Measurements from ENCODE around the gene SLC36A1. TPM values are rescaled to one million over a fixed set of nuclear protein-coding genes. Genes with fewer than 3 reads are reported as not detected.

Gene SLC36A1
- total and polyA plus RNA-seq, 4 experiments from 2014 or later: 0.80 to 7.8 (median 3.7) TPM

DNA sequence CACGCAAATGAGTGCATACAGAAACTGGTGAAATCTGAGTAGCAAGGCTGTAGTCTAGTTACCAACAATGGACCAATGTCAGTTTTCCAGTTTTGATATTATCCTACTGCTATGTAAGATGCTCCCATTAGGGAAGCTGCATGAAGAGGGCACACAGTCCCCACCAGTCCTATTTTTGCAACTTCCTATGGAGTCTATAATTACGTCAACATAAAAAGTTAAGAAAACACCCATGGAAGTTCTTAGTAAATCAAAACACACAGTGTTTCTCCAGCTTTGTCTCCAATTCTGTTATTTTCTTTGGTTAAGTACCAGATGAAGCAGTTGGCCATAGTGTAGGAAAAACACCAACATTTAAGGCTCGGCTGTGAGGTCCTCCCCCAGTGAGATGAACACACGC is 85.0 kb downstream of the SLC36A1 start:
- H3K9me3 Mint-ChIP-seq: no peaks in the 10 kb centered on the region
- intact Hi-C loops (cut with micrococcal nuclease): no loop called here
- no peak overlapping the region for H3K27ac Mint-ChIP-seq
- H3K27ac ChIP-seq (ENCODE audit: low read depth, low read length): no peak overlapping the region
- H3K36me3 ChIP-seq (ENCODE audit: insufficient read depth, low read length): no peaks in the 10 kb centered on the region
- no peak overlapping the region for H3K4me3 Mint-ChIP-seq
- POLR2A ChIA-PET (ENCODE audit: partially characterized antibody): no interaction called here
- no peak for DNase-seq
- no peak overlapping the region for H3K4me3 ChIP-seq (ENCODE audit: low read length in 2 of 2)
- H3K4me1 ChIP-seq (ENCODE audit: insufficient read depth, low read length): no peaks in the 10 kb centered on the region
- H3K9me3 ChIP-seq (ENCODE audit: control insufficient read depth in 1 of 2, low read length in 2 of 2): no peaks in the 10 kb centered on the region
- H3K4me1 Mint-ChIP-seq: peaks cover 0 to 2% (median 0%) of the 10 kb centered on the region in 4 donors
- no peaks in the 10 kb centered on the region for H3K36me3 Mint-ChIP-seq
- CTCF ChIA-PET (ENCODE audit: partially characterized antibody): no interaction called here
- H3K27me3 ChIP-seq (ENCODE audit: insufficient read depth, low read length): no peaks in the 10 kb centered on the region
- H3K27me3 Mint-ChIP-seq: peaks cover 0 to 2% of the 10 kb centered on the region in 2 donors

DNA sequence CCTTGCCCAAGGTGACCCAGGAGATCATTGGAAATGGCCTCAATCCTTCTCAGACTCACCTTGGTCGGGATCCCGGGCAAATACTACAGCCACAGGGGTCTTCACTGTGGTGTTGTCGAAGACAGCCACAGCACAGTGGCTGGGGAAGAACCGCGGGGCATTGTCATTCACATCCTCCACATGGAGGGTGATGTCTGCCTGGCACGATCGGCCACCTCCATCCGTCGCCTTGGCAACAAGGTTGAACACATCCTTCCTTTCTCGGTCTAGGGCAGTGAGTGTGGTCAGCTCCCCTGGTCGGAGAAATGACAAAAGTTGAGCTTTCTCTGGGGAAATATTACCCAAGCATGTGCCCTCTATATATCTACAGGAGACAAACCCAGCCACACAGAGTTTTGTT is 86.9 kb downstream of the SLC36A1 start:
- Histone ChIP-seq H3K36me3 (ENCODE audit: insufficient read depth, low read length) (no peaks in the 10 kb centered on the region), H3K9me3 (ENCODE audit: control insufficient read depth in 1 of 2, low read length in 2 of 2) (no peaks in the 10 kb centered on the region), H3K4me1 (ENCODE audit: insufficient read depth, low read length) (no peaks in the 10 kb centered on the region), H3K4me3 (ENCODE audit: low read length in 2 of 2) (no peak overlapping the region), H3K27ac (ENCODE audit: low read depth, low read length) (no peak overlapping the region), H3K27me3 (ENCODE audit: insufficient read depth, low read length) (no peaks in the 10 kb centered on the region)
- H3K36me3 Mint-ChIP-seq: no peaks in the 10 kb centered on the region
- intact Hi-C loops (cut with micrococcal nuclease): no loop called here
- H3K27ac Mint-ChIP-seq: no peak overlapping the region
- ChIA-PET CTCF (ENCODE audit: partially characterized antibody) (no interaction called here), POLR2A (ENCODE audit: partially characterized antibody) (no interaction called here)
- no peak for DNase-seq
- H3K4me3 Mint-ChIP-seq: no peak overlapping the region
- H3K9me3 Mint-ChIP-seq: no peaks in the 10 kb centered on the region
- peaks cover 0 to 4% of the 10 kb centered on the region in 2 donors for H3K27me3 Mint-ChIP-seq
- H3K4me1 Mint-ChIP-seq: peaks cover 0 to 2% (median 0%) of the 10 kb centered on the region in 4 donors

DNA sequence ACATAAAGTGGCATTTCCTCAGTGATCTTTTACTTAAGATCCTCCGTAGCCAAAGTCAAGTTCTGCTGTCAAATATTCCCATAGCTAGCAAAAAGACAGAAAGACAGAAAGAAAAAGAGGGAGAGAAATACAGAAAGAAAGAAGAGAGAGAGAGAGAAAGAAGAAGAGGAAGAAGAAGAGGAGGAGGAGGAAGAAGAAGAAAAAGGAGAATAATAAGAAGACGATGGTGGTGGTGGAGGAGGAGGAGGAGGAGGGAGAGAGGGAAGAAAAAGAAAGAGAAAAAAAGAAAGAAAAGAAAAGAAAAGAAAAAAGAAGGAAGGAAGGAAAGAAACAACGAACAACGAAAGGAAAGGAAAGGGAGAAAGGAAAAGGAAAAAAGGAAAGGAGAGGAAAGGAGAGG is 89.6 kb downstream of the SLC36A1 start:
- no peaks in the 10 kb centered on the region for H3K36me3 Mint-ChIP-seq
- Histone ChIP-seq H3K4me3 (ENCODE audit: low read length in 2 of 2) (no peak overlapping the region), H3K27me3 (ENCODE audit: insufficient read depth, low read length) (no peaks in the 10 kb centered on the region), H3K9me3 (ENCODE audit: control insufficient read depth in 1 of 2, low read length in 2 of 2) (no peaks in the 10 kb centered on the region), H3K36me3 (ENCODE audit: insufficient read depth, low read length) (no peaks in the 10 kb centered on the region), H3K4me1 (ENCODE audit: insufficient read depth, low read length) (no peaks in the 10 kb centered on the region), H3K27ac (ENCODE audit: low read depth, low read length) (no peak overlapping the region)
- ChIA-PET CTCF (ENCODE audit: partially characterized antibody) (interaction anchor here (1.4 kb wide), 1 partner anchor 13 kb away, joined by 3 read pairs; no protein-coding TSS in a partner anchor), POLR2A (ENCODE audit: partially characterized antibody) (no interaction called here)
- no peaks in the 10 kb centered on the region for H3K9me3 Mint-ChIP-seq
- H3K27me3 Mint-ChIP-seq: peaks cover 0 to 4% of the 10 kb centered on the region in 2 donors
- peaks cover 0 to 2% (median 0%) of the 10 kb centered on the region in 4 donors for H3K4me1 Mint-ChIP-seq
- no peak overlapping the region for H3K4me3 Mint-ChIP-seq
- no peak overlapping the region for H3K27ac Mint-ChIP-seq
- DNase-seq: no peak
- intact Hi-C loops (cut with micrococcal nuclease): no loop called here

DNA sequence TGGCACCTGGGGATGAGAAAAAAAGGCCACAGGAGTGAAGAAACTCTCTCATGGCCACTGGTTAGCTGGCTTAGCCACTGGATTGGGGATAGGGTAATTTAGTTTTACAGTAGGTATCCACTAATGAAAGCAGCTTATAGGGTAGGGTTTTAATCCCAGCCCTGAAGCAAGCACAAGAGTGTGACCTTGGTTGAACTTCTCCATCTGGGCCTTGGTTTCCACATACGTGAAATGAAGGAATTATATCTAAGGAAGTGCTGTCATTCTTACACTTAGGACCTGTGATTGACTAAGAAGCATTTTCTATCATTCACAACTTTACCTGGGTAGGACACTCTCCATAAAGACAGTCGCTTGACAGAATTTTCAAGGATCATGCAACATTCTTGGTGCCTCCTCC is 94.2 kb downstream of the SLC36A1 start:
- POLR2A ChIA-PET (ENCODE audit: partially characterized antibody): no interaction called here
- CTCF ChIA-PET (ENCODE audit: partially characterized antibody): no interaction called here
- no peak for DNase-seq
- Mint-ChIP-seq H3K36me3 (no peaks in the 10 kb centered on the region), H3K4me3 (no peak overlapping the region), H3K27ac (no peak overlapping the region), H3K9me3 (no peaks in the 10 kb centered on the region), H3K27me3 (peaks cover 0 to 7% of the 10 kb centered on the region in 2 donors), H3K4me1 (no peaks in the 10 kb centered on the region)
- Histone ChIP-seq H3K27ac (ENCODE audit: low read depth, low read length) (no peak overlapping the region), H3K27me3 (ENCODE audit: insufficient read depth, low read length) (no peaks in the 10 kb centered on the region), H3K9me3 (ENCODE audit: control insufficient read depth in 1 of 2, low read length in 2 of 2) (no peaks in the 10 kb centered on the region), H3K4me3 (ENCODE audit: low read length in 2 of 2) (no peak overlapping the region), H3K36me3 (ENCODE audit: insufficient read depth, low read length) (no peaks in the 10 kb centered on the region), H3K4me1 (ENCODE audit: insufficient read depth, low read length) (no peaks in the 10 kb centered on the region)
- intact Hi-C loops (cut with micrococcal nuclease): no loop called here

Small RNA genes lying within 50 kb of the gene (microRNA-seq; reads per million reads assigned to microRNA genes)
- gene MIR6499 (ENCODE audit: borderline microRNAs expressed, borderline number of aligned reads, borderline replicate concordance): not detected

Other genes with a start within 250 kb of the SLC36A1 start
- 10 to 100 TPM; 93.5 to 93.9 TPM for gene CCDC69, start 223.5 kb upstream of the SLC36A1 start, total RNA-seq
- gene CCDC69, start 223.5 kb upstream of the SLC36A1 start, polyA plus RNA-seq: 10 to 100 TPM; 38.9 to 83.0 TPM
- gene GM2A, start 194.4 kb upstream of the SLC36A1 start, total RNA-seq: 10 to 100 TPM; 20.4 to 23.1 TPM
- 1 to 10 TPM; 4.3 to 5.6 TPM for gene GM2A, start 194.4 kb upstream of the SLC36A1 start, polyA plus RNA-seq
- not detected for gene SLC36A3, start 143.8 kb upstream of the SLC36A1 start, total RNA-seq
- gene SLC36A3, start 143.8 kb upstream of the SLC36A1 start, polyA plus RNA-seq: not detected
- not detected for gene SLC36A2, start 100.0 kb upstream of the SLC36A1 start, total RNA-seq
- not detected for gene SLC36A2, start 100.0 kb upstream of the SLC36A1 start, polyA plus RNA-seq
- gene FAT2, start 143.7 kb downstream of the SLC36A1 start, total RNA-seq: not detected
- gene FAT2, start 143.7 kb downstream of the SLC36A1 start, polyA plus RNA-seq: not detected
- under 1 TPM; 0.19 to 0.47 TPM for gene SPARC, start 239.3 kb downstream of the SLC36A1 start, total RNA-seq
- gene SPARC, start 239.3 kb downstream of the SLC36A1 start, polyA plus RNA-seq: under 1 TPM in 1 of 2 donors, not detected in 1; 0.37 TPM